Kidney (tissue), 14 donors: Measurements from ENCODE around the gene ACKR3. TPM values are rescaled to one million over a fixed set of nuclear protein-coding genes. Genes with fewer than 3 reads are reported as not detected.

Source experiments
- DNase-seq, 5 donors: peaks; one replicate each; pipeline ENCODE4 v3.0.0-alpha.2; 2013 to 2020
- FAIRE-seq: peaks from 2 replicates; lab custom pipeline; 2012; peaks lifted over from hg19 to GRCh38; lab: Jason Lieb, UNC
- H3K27ac ChIP-seq, 2 donors: one replicate each; pipeline ENCODE4 v1.7.0; 2013; ENCODE audit warnings: low read depth in 2 of 2, low read length in 2 of 2, inconsistent platforms in 1 of 2
- H3K27me3 ChIP-seq: one replicate; pipeline ENCODE4 v1.7.1; 2013; ENCODE audit warnings: low read length, inconsistent platforms; ENCODE audit not compliant: control insufficient read depth, insufficient read depth
- H3K36me3 ChIP-seq, 3 donors: one replicate each; pipeline versions ENCODE4 v1.7.0 to v1.7.1; 2013; ENCODE audit warnings: low read length in 3 of 3, control low read depth in 1 of 3, inconsistent platforms in 1 of 3; ENCODE audit not compliant: insufficient read depth in 3 of 3, control insufficient read depth in 2 of 3
- H3K4me1 ChIP-seq, 3 donors: one replicate each; pipeline versions ENCODE4 v1.7.0 to v1.7.1; 2013; ENCODE audit warnings: low read length in 3 of 3, inconsistent platforms in 1 of 3, low read depth in 1 of 3; ENCODE audit not compliant: control insufficient read depth in 2 of 3, insufficient read depth in 2 of 3
- H3K4me3 ChIP-seq, 3 donors: one replicate each; pipeline versions ENCODE4 v1.7.0 to v1.8.1; 2013; ENCODE audit warnings: low read length in 3 of 3, control low read depth in 1 of 3, inconsistent platforms in 1 of 3
- H3K9ac ChIP-seq, 3 donors: one replicate each; pipeline versions ENCODE4 v1.7.0 to v1.7.1; 2013; ENCODE audit warnings: low read length in 3 of 3, control low read depth in 1 of 3, inconsistent platforms in 1 of 3
- H3K9me3 ChIP-seq, 3 donors: one replicate each; pipeline versions ENCODE4 v1.7.0 to v1.7.1; 2013; ENCODE audit warnings: low read length in 3 of 3, control low read depth in 1 of 3, inconsistent platforms in 1 of 3; ENCODE audit not compliant: control insufficient read depth in 2 of 3, insufficient read depth in 1 of 3
- intact Hi-C: fragments of 100-400 bp; cut with DNase I; formaldehyde crosslinking; loops from one replicate; pipeline ENCODE4 v1.11.1; 2022
- polyA plus RNA-seq: library from polyadenylated mRNA; stranded (reverse); fragments of 350-450 nt; fragmentation: Illumina TruSeq; extraction: RNeasy Lipid Tissue Mini Kit (QIAGEN cat#74804); gene quantifications from one replicate; pipeline ENCODE4 v1.2.3, GENCODE V29; 2014; ENCODE audit warnings: low read depth, low replicate concordance; ENCODE audit not compliant: insufficient read depth
- total RNA-seq: library from RNA; stranded (reverse); fragmentation: NEBNext Ultra II Directional; extraction: Animal tissue kit (Norgen Biotek cat#: 25700); gene quantifications from one replicate; pipeline ENCODE4 v1.2.1, GENCODE V29; 2021
- TF ChIP-seq, protein P1 (sequence below): IDR thresholded peaks from 3 replicates; pipeline ENCODE4 v1.5.1; 2012; ENCODE audit warnings: mild to moderate bottlenecking, moderate library complexity, borderline replicate concordance; ENCODE audit not compliant: insufficient read depth; ENCODE audit errors: extremely low read depth
- donor health status: control.
- donor health status: control.
- donor health status: control.
- donor health status: control.
- donor health status: control.
- donor health status: DM: yes; HTN: yes; CAD: no.
- donor health status: Normal renal cell carcinoma (clear cell type).

ACKR3 gene
- total and polyA plus RNA-seq, 2 donors from 2014 or later: 6.9 to 8.7 TPM

GRCh38 chr2:236629961-236630872 lies 60.6 kb downstream of the ACKR3 start:
- Histone ChIP-seq H3K36me3 (no peaks in the 10 kb centered on the region), H3K27ac (no peak overlapping the region), H3K4me1 (no peaks in the 10 kb centered on the region), H3K9ac (no peak overlapping the region), H3K27me3 (no peaks in the 10 kb centered on the region), H3K4me3 (no peak overlapping the region), H3K9me3 (no peaks in the 10 kb centered on the region)
- DNase-seq: peak in 3 of 5 donors; percentile 12 to 27 (median 26)
- intact Hi-C loops: no loop called here
- FAIRE-seq: no peak
- TF ChIP-seq, protein P1, sequence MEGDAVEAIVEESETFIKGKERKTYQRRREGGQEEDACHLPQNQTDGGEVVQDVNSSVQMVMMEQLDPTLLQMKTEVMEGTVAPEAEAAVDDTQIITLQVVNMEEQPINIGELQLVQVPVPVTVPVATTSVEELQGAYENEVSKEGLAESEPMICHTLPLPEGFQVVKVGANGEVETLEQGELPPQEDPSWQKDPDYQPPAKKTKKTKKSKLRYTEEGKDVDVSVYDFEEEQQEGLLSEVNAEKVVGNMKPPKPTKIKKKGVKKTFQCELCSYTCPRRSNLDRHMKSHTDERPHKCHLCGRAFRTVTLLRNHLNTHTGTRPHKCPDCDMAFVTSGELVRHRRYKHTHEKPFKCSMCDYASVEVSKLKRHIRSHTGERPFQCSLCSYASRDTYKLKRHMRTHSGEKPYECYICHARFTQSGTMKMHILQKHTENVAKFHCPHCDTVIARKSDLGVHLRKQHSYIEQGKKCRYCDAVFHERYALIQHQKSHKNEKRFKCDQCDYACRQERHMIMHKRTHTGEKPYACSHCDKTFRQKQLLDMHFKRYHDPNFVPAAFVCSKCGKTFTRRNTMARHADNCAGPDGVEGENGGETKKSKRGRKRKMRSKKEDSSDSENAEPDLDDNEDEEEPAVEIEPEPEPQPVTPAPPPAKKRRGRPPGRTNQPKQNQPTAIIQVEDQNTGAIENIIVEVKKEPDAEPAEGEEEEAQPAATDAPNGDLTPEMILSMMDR: no peak

GRCh38 chr2:236631281-236631855 lies 61.7 kb downstream of the ACKR3 start:
- no peaks in the 10 kb centered on the region for H3K27me3 ChIP-seq
- TF ChIP-seq, protein P1: no peak
- no peak overlapping the region for H3K4me3 ChIP-seq
- DNase-seq (peak in 3 of 5 donors; percentile 22 to 55 (median 37)), FAIRE-seq (no peak)
- no peaks in the 10 kb centered on the region for H3K4me1 ChIP-seq
- no peaks in the 10 kb centered on the region for H3K36me3 ChIP-seq
- no peak overlapping the region for H3K27ac ChIP-seq
- intact Hi-C loops: no loop called here
- H3K9ac ChIP-seq: no peak overlapping the region
- H3K9me3 ChIP-seq: no peaks in the 10 kb centered on the region

DNA sequence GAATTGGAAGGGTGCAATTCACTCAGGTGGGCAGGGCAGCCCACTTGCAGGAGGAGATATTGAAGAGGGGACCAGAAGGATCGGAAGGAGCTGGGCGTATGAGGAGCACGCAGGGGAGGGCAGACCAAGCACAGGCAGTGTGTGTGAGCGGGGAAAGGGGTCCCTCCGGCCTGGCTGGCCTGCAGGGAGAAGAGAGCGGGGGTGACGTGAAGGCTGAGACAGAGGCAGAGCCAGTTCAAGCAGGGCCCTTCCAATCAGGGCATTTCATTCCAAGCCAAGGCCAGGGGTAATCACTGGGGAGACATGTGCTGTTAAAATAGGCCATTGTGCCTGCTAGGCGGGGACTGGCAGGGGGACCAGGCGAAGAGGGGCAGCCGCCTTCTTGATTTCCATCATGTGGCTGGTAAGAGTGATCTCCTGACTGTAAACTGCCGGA lies 62.2 kb downstream of the ACKR3 start:
- H3K4me1 ChIP-seq: no peaks in the 10 kb centered on the region
- no peak overlapping the region for H3K27ac ChIP-seq
- H3K9me3 ChIP-seq: no peaks in the 10 kb centered on the region
- H3K27me3 ChIP-seq: no peaks in the 10 kb centered on the region
- DNase-seq (peak in 1 of 5 donors; percentile 24), FAIRE-seq (no peak)
- H3K36me3 ChIP-seq: no peaks in the 10 kb centered on the region
- H3K9ac ChIP-seq: no peak overlapping the region
- TF ChIP-seq, protein P1: no peak
- no peak overlapping the region for H3K4me3 ChIP-seq
- intact Hi-C loops: no loop called here
